ENCODE results near the gene PKHD1. TPM values are rescaled to one million over a fixed set of nuclear protein-coding genes. Genes with fewer than 3 reads are reported as not detected.

Gene PKHD1
- total RNA-seq, 4 donors from 2014 or later = 0.53 to 0.83 (median 0.60) TPM

GRCh38 chr6:51684603-51685002 is 402.8 kb downstream of the PKHD1 start:
- TF ChIP-seq POLR2A (IDR thresholded peaks at IDR 0.05) = no peak
- TF ChIP-seq, protein P1, sequence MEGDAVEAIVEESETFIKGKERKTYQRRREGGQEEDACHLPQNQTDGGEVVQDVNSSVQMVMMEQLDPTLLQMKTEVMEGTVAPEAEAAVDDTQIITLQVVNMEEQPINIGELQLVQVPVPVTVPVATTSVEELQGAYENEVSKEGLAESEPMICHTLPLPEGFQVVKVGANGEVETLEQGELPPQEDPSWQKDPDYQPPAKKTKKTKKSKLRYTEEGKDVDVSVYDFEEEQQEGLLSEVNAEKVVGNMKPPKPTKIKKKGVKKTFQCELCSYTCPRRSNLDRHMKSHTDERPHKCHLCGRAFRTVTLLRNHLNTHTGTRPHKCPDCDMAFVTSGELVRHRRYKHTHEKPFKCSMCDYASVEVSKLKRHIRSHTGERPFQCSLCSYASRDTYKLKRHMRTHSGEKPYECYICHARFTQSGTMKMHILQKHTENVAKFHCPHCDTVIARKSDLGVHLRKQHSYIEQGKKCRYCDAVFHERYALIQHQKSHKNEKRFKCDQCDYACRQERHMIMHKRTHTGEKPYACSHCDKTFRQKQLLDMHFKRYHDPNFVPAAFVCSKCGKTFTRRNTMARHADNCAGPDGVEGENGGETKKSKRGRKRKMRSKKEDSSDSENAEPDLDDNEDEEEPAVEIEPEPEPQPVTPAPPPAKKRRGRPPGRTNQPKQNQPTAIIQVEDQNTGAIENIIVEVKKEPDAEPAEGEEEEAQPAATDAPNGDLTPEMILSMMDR (IDR thresholded peaks at IDR 0.05) = no peak
- H3K27me3 ChIP-seq = no peaks in the 10 kb centered on the region
- no peak overlapping the region for H3K4me3 ChIP-seq
- DNase-seq = no peak
- no peaks in the 10 kb centered on the region for H3K9me3 ChIP-seq
- H3K36me3 ChIP-seq = no peaks in the 10 kb centered on the region
- H3K27ac ChIP-seq = no peak overlapping the region
- H3K4me1 ChIP-seq = no peaks in the 10 kb centered on the region

- no peaks in the 10 kb centered on the region for H3K36me3 ChIP-seq
Observed at GRCh38 chr6:51684038-51684437, 403.4 kb downstream of the PKHD1 start.

GRCh38 chr6:51678905-51679620 is 408.4 kb downstream of the PKHD1 start:
- no peak for TF ChIP-seq POLR2A (IDR thresholded peaks at IDR 0.05)
- TF ChIP-seq, protein P1 (IDR thresholded peaks at IDR 0.05) = no peak
- H3K4me1 ChIP-seq = no peaks in the 10 kb centered on the region
- no peak overlapping the region for H3K4me3 ChIP-seq
- DNase-seq = no peak
- H3K27me3 ChIP-seq = no peaks in the 10 kb centered on the region
- H3K27ac ChIP-seq = no peak overlapping the region
- H3K9me3 ChIP-seq = no peaks in the 10 kb centered on the region
- H3K36me3 ChIP-seq = no peaks in the 10 kb centered on the region

More at GRCh38 chr6:51684038-51684437, 403.4 kb downstream of the PKHD1 start:
- Histone ChIP-seq H3K4me1 (no peaks in the 10 kb centered on the region), H3K27ac (no peak overlapping the region), H3K27me3 (no peaks in the 10 kb centered on the region), H3K9me3 (no peaks in the 10 kb centered on the region), H3K4me3 (no peak overlapping the region)
- no peak for DNase-seq
- TF ChIP-seq, protein P1 (IDR thresholded peaks at IDR 0.05) = no peak
- no peak for TF ChIP-seq POLR2A (IDR thresholded peaks at IDR 0.05)

DNA sequence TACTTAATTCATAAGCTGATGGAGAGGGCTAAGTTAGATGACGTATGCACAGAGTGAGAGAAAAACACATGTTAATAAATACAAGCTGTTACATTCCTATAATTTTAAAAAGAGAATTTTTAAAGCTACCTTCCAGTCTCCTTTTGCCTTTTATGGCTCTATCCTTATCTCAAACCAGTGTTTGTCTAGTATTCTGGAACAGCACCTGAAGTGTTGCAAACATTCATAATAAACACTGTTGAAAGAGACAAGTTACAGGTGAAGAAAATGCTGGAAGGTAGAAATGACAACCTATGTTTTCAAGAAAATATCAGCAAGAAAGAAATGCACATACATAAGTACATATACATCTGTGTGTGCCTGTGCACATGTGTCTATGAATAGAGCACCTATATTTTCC is 409.1 kb downstream of the PKHD1 start:
- Histone ChIP-seq H3K9me3 (no peaks in the 10 kb centered on the region), H3K4me1 (no peaks in the 10 kb centered on the region), H3K4me3 (no peak overlapping the region), H3K27me3 (no peaks in the 10 kb centered on the region), H3K27ac (no peak overlapping the region), H3K36me3 (no peaks in the 10 kb centered on the region)
- TF ChIP-seq, protein P1 (IDR thresholded peaks at IDR 0.05) = no peak
- no peak for TF ChIP-seq POLR2A (IDR thresholded peaks at IDR 0.05)
- no peak for DNase-seq

GRCh38 chr6:51675922-51676275 is 411.5 kb downstream of the PKHD1 start:
- H3K4me1 ChIP-seq = no peaks in the 10 kb centered on the region

More at GRCh38 chr6:51675922-51676275, 411.5 kb downstream of the PKHD1 start:
- no peak for TF ChIP-seq POLR2A (IDR thresholded peaks at IDR 0.05)
- TF ChIP-seq, protein P1 (IDR thresholded peaks at IDR 0.05) = no peak
- Histone ChIP-seq H3K36me3 (no peaks in the 10 kb centered on the region), H3K9me3 (no peaks in the 10 kb centered on the region), H3K27ac (no peak overlapping the region), H3K27me3 (no peaks in the 10 kb centered on the region), H3K4me3 (no peak overlapping the region)
- no peak for DNase-seq
